GM12864 (cell line): Measurements from ENCODE around the gene ADGRF3.
"Not testable (repeated sequence)": the region's sequence is repeated elsewhere in the genome, so short reads cannot be mapped to it uniquely, and the experiment has no call there.

Experiments used
- DNase-seq: peaks from one replicate; pipeline ENCODE4 v3.0.0-alpha.2; 2011; ENCODE audit warnings: low read depth
- H3K4me3 ChIP-seq: 2 replicates; pipeline ENCODE4 v1.5.1; 2011; ENCODE audit warnings: mild to moderate bottlenecking, low read depth, low read length, control low read depth
- TF ChIP-seq, protein P1 (sequence below): IDR thresholded peaks from 2 replicates; pipeline ENCODE4 v1.5.1; 2011; ENCODE audit warnings: low read depth, mild to moderate bottlenecking, moderate library complexity, low read length, control low read depth, inconsistent platforms; ENCODE audit errors: missing control alignments

The ADGRF3 gene

DNA sequence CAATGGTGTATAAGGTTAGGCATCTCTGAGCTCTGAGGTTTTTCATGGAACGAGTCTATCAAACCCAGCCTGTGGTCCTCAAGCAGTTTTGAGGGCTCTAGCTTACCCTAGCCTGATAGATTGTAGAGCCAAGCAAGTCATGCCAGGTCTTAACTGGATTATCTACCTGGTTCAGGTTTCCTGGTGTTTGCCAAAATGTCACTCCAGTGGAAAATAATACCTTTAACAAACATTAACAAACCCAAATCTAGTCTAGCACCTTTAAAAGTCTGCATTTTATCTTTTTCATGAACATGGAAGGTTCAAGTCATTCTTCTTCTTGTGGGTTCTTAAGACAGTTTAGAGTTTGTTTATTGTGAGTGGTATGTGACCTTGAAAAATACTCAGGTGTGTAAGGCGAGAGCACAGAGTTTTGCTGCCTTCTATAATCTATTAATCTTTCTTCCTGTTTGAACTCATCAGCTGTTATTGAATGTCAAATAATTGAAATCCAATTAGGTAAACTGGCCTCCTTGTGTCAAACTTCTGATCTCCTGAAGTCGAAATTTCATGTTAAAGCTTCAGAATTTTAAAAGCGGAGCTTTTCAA is 13.4 kb upstream of the ADGRF3 start:
- TF ChIP-seq, protein P1, sequence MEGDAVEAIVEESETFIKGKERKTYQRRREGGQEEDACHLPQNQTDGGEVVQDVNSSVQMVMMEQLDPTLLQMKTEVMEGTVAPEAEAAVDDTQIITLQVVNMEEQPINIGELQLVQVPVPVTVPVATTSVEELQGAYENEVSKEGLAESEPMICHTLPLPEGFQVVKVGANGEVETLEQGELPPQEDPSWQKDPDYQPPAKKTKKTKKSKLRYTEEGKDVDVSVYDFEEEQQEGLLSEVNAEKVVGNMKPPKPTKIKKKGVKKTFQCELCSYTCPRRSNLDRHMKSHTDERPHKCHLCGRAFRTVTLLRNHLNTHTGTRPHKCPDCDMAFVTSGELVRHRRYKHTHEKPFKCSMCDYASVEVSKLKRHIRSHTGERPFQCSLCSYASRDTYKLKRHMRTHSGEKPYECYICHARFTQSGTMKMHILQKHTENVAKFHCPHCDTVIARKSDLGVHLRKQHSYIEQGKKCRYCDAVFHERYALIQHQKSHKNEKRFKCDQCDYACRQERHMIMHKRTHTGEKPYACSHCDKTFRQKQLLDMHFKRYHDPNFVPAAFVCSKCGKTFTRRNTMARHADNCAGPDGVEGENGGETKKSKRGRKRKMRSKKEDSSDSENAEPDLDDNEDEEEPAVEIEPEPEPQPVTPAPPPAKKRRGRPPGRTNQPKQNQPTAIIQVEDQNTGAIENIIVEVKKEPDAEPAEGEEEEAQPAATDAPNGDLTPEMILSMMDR = no peak
- DNase-seq = no peak
- H3K4me3 ChIP-seq = no peak overlapping the region

DNA sequence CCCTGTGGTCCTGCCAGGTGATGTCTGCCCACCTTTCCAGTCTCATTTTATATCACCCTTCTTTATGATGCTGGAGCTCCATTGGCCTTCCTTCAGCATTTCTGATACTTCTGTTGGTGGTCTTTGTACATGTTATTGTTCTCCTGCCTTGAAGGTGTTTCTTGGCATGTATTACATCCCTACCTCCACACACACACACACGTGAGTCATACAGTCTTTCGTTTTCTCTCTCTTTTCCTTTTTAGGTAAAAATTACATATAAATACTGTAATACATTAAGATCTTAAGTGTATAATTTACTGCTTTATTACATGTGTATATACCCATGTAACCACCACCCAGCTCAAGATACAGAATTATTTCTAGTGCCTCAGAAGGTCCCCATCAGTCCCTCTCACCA is 10.2 kb upstream of the ADGRF3 start:
- TF ChIP-seq, protein P1 = no peak

DNA sequence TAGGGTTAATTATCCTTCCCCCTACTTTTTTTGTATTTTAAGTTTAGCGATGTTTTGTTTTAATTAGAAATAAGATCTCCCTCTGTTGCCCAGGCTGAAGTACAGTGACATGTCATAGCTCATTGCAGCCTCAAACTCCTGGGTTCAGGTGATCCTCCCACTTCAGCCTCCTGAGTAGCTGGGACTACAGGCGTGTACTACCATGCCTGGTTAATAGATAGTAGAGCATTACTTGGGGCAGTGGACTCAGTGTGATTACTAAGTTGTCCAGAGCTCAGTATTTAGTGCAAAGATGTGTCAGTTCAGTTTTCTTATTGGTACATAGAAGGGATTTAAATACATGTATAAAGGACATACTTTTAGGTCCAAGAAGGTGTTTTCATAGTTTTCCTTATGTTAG is 9.5 kb upstream of the ADGRF3 start:
- TF ChIP-seq, protein P1 = no peak
- H3K4me3 ChIP-seq = no peak overlapping the region
- no peak for DNase-seq

More for the DNA sequence above, 10.2 kb upstream of the ADGRF3 start:
- no peak overlapping the region for H3K4me3 ChIP-seq
- DNase-seq = no peak

DNA sequence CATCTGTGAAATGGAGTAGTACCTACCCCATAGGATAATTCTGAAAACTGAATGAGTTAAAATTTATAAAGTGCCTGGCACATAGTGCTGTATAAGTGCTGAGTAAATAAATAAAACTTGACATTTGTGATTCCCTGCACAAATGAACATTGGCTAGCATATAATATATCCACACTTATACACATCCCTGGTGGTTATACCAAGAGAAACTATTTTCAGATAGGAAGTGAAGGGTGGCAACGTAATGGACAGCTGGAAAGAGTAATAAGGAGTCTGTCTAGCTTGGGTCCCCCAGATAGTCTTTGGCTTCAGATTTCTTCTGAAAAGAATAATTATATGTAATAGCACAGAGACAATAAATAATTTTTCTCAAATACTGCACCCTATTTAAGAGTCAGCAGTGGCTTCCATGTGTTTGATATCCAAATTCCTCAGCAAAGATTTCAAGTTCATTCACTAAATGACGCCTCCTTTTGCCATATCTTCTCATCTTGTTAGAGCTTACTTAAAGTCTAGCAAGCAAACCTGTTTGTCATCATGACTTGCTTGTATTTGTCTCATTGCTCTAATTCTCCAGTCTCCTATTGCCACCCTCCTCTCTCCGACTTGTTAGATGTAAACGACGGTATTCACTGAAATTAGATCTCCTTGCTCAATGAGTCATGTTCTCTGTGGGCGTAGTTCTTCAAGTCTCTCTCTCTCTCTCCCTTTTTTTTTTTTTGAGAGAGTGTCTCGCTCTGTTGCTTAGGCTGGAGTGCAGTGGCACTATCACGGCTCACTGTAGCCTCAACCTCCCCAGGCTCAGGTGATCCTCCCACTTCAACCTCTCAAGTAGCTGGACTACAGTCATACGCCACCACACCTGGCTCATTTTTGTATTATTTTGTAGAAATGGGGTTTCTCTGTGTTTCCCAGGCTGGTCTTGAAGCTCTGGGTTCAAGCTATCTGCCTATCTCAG is 8.7 kb upstream of the ADGRF3 start:
- DNase-seq = no peak
- H3K4me3 ChIP-seq = no peak overlapping the region
- TF ChIP-seq, protein P1 = no peak

DNA sequence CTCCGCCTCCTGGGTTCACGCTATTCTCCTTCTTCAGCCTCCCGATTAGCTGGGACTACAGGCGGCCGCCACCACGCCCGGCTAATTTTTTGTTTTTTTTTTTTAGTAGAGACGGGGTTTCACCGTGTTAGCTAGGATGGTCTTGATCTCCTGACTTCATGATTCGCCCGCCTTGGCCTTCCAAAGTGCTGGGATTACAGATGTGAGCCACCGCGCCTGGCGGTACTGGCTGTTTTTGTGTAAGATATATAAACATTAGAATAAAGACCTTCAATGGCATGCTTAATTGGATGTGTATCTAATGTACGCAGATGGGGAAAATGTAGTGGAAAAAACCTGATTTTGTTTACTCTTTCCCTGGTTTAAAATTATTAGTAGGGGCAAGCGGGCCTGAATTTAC is 7.9 kb upstream of the ADGRF3 start:
- not testable (repeated sequence) for DNase-seq, H3K4me3 ChIP-seq

DNA sequence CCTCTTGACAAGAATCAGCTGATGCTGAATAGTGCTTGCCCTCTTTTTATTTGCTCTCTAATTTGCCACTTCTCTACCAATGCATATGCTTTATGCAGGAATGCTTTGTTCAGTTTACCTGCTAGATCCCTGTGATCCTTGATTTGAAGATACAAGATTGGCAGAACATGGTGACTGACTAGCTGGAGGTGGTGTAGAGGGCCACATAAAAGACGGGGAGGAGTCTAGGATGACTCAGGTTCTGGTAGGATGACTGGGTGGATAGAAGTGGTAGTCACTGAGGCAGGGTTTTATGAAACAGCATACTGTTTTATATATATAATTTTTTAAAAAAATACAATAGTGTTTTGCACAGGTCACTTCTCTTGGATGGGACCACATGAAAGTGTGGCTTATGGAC is 6.3 kb upstream of the ADGRF3 start:
- no peak overlapping the region for H3K4me3 ChIP-seq
- DNase-seq = no peak

More for the DNA sequence above, 6.3 kb upstream of the ADGRF3 start:
- TF ChIP-seq, protein P1 = no peak
